DLD1 (cell line): ENCODE results near the gene FAM110D.

ENCODE experiments used
- in situ Hi-C: cut with HindIII; loops from 2 replicates; pipeline ENCODE4 v1.10.0; 2017; ENCODE audit warnings: low sequenced_read_pairs

The FAM110D gene

GRCh38 chr1:26160527-26161414, 1.9 kb downstream of the FAM110D start:
- in situ Hi-C loops = no loop called here

- in situ Hi-C loops = no loop called here
These were observed 2.7 kb downstream of the FAM110D start for GRCh38 chr1:26161415-26162219.

GRCh38 chr1:26162220-26162709, 3.4 kb downstream of the FAM110D start:
- in situ Hi-C loops = no loop called here

GRCh38 chr1:26163684-26164035, 4.8 kb downstream of the FAM110D start:
- in situ Hi-C loops = no loop called here

GRCh38 chr1:26164036-26164860, 5.4 kb downstream of the FAM110D start:
- in situ Hi-C loops = no loop called here

- in situ Hi-C loops = loop anchor here (5.0 kb wide), 1 partner anchor 72 kb away; no protein-coding TSS in a partner anchor
These were observed 6.3 kb downstream of the FAM110D start for GRCh38 chr1:26164861-26165842.

- in situ Hi-C loops = loop anchor here (5.0 kb wide), 1 partner anchor 71 kb away; no protein-coding TSS in a partner anchor
These were observed 7.9 kb downstream of the FAM110D start for GRCh38 chr1:26166719-26167281.

GRCh38 chr1:26168410-26169197, 9.7 kb downstream of the FAM110D start, which contains the start of gene C1orf232:
Gene C1orf232, minus strand, starts transcription at chr1:26168963. Its CDS starts 464 bp downstream, at chr1:26168499.
- in situ Hi-C loops = loop anchor here (5.0 kb wide), 1 partner anchor 69 kb away; no protein-coding TSS in a partner anchor

GRCh38 chr1:26169198-26169554, 10.3 kb downstream of the FAM110D start:
- in situ Hi-C loops = loop anchor here (5.0 kb wide), 1 partner anchor 68 kb away; no protein-coding TSS in a partner anchor

- in situ Hi-C loops = loop anchor here (5.0 kb wide), 1 partner anchor 67 kb away; no protein-coding TSS in a partner anchor
These were observed 11.0 kb downstream of the FAM110D start, which contains the start of gene ZNF593 for GRCh38 chr1:26169669-26170471. Gene ZNF593, plus strand, starts transcription at chr1:26169908. Its CDS starts 76 bp downstream, at chr1:26169984.

GRCh38 chr1:26170472-26170821, 11.6 kb downstream of the FAM110D start:
- in situ Hi-C loops = no loop called here

- in situ Hi-C loops = no loop called here
These were observed 12.5 kb downstream of the FAM110D start, which contains the start of gene ZNF593OS for GRCh38 chr1:26171084-26172072. Gene ZNF593OS, minus strand, starts transcription at chr1:26171832. Its CDS starts 171 bp downstream, at chr1:26171661.

- in situ Hi-C loops = no loop called here
These were observed 16.5 kb downstream of the FAM110D start for GRCh38 chr1:26175346-26175745.

GRCh38 chr1:26177182-26177684, 18.4 kb downstream of the FAM110D start, which contains the start of gene CNKSR1:
Gene CNKSR1, plus strand, starts transcription at chr1:26177491. Its CDS starts 57 bp downstream, at chr1:26177548.
- in situ Hi-C loops = no loop called here

- in situ Hi-C loops = no loop called here
These were observed 21.2 kb downstream of the FAM110D start for GRCh38 chr1:26180010-26180506.
